NCI-H748 (cell line): ENCODE results near the gene C18orf63.
A peak's percentile ranks its signal among the peaks of the same experiment; 100 is the strongest.
"Not testable (repeated sequence)": the region's sequence is repeated elsewhere in the genome, so short reads cannot be mapped to it uniquely, and the experiment has no call there.

Experiments used
- DNase-seq: peaks from one replicate; lab custom pipeline; 2025; ENCODE audit not compliant: unreplicated experiment; lab: John Stamatoyannopoulos, UW

Gene C18orf63

DNA sequence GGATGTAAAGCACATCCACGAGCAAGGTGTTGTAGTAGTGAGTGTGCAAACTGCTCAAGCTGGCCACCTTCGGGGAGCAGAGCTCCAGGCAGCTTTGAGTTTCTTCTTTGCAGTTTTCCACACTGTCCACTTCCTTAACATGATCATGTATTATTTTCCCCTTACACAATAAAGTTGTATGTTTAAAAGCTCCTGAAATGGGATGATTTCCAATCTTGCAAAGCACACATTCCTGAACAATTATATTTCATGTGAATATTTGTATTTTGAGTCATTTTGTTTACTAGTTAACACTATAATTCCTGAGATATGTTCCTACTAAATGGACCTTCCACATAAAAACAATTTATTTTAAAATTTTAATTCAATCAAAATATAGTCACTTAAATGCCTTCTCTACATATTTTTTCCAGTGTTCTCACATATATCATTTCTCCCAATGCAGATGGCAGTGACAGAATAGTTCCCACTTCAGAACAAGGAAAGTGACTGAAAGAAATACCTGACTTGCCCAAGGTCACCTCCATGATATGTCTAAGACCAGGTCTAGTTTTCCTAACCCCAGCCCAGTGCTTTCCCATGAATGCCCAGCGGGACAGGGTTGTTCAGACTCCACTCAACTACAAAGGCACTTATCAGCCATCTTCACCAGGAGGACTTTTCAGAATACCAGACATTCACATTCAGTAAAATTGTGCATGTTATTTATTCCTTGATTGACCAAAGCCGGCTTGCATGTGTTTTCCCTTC is 29.4 kb upstream of the C18orf63 start:
- DNase-seq: no peak

DNA sequence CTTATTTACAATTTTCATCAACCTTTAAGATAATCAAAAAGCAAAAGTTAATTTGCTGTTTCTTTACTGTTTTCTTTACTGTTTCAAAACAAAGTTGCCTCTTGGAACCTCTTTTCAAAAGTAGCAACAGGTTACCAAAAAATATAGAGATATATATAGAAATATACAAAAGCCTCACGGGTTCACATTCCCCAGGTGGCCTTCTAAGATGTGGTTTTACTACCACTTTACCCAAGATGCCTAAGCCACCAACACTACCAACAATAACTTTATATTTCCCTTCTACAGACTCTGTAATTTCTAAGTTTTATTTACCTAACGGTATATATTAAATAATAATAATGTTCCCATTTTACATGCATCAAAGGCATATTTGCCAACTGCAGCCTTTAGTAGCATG is 28.8 kb upstream of the C18orf63 start:
- DNase-seq: no peak

- peak; percentile 77 for DNase-seq
These were observed 27.6 kb upstream of the C18orf63 start for GRCh38 chr18:74288041-74288440.

DNA sequence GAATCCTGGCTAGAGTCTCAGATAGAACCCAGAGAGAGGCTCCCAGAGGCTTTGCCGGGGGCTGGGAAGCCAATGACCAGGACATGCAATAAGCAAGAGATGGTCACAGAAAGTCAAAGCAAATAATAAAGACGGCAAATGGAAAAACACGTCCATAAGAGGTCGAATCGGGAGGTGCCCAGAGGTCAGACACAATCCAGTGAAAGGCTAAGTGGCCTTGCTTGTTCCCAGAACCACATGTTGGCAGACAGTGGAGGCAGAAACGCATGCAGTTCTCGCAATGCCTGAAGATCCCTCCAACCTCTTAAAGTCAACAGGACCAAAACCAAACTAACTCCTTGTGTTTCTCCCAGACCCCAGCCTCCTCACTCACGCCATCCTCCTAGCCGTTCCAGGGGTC is 26.9 kb upstream of the C18orf63 start:
- DNase-seq: peak; percentile 8

DNA sequence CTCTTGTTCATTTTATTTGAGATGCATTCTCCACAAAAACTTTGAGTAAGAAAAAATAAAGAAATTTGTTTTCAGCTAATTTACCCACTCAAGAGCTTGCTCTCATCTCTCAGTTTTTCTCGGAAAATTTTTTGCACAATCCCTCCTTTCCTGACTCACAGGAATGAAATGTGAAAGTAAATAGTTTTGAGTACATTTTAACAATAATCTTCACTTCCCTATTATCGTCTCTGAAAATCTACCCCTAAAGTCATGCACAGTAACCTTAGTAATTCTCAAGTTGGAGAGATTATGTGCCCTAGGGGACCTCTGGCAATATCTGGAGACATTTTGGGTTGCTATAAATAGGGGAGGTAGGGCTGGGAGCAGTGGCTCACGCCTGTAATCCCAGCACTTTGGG is 26.5 kb upstream of the C18orf63 start:
- no peak for DNase-seq

GRCh38 chr18:74290021-74290420 is 25.6 kb upstream of the C18orf63 start:
- no peak for DNase-seq

DNA sequence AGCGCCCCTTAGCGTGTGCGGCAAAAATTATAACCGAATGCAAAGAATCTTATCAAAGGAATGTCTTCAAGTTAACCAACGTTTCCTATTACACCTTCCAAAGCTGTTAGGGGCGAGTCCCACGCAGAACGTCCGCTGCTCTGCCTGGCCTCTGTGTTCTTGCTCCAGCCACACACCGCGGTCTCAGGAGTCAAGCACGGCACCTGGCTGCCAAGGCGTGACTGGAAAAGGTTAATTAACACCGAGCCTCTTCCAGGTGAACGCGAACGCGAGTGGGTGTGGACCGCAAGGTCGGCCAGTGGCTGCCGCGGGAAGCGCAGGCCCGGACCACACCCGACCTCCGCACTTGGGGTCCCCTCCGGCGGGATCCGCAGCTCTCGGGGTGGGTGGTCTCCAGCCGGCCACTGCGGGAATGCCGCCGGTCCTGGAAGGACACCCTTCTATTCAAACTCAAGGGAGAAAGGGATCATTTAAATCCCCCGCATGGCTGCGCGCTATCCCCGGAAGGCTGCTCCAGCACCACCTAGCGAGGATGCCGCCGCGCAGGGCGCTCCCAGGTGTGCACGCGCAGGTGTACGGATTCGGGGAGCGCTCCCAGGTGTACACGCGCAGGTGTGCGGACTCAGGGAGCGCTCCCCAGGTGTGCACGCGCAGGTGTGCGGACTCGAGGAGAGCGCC is 24.7 kb upstream of the C18orf63 start:
- peak; percentile 92 for DNase-seq

DNA sequence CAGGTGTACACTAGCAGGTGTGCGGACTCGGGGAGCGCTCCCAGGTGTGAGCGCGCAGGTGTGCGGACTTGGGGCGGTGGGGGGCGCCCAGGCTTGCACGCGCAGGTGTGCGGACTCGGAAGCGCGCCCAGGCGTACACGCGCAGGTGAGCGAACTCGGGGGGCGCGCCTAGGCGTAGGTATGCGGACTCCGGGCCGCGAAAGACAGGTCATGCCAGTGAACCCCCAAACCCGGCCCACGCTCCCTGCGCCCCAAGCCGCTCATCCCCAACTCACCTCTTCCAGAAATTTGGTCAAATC is 24.2 kb upstream of the C18orf63 start:
- no peak for DNase-seq

- peak; percentile 98 for DNase-seq
These were observed 23.7 kb upstream of the C18orf63 start, which contains the start of gene CYB5A for GRCh38 chr18:74291771-74292540. Gene CYB5A, minus strand, starts transcription at chr18:74291963. Its CDS starts 88 bp downstream, at chr18:74291875.

- DNase-seq: no peak
These were observed 23.1 kb upstream of the C18orf63 start for GRCh38 chr18:74292541-74292858.

DNA sequence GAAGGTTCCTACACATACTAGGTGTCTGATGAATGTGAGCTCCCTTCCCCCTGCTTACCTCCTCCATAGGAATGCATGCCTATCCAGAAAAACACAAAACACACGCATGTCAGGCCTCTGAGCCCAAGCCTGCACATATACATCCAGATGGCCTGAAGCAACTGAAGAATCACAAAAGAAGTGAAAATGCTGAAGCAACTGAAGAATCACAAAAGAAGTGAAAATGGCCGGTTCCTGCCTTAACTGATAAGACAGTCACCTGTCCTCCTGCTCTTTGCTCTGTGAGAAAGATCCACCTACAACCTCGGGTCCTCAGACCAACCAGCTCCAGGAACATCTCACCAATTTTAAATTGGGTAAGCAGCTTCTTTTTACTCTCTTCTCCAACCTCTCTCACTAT is 22.7 kb upstream of the C18orf63 start:
- not testable (repeated sequence) for DNase-seq

DNA sequence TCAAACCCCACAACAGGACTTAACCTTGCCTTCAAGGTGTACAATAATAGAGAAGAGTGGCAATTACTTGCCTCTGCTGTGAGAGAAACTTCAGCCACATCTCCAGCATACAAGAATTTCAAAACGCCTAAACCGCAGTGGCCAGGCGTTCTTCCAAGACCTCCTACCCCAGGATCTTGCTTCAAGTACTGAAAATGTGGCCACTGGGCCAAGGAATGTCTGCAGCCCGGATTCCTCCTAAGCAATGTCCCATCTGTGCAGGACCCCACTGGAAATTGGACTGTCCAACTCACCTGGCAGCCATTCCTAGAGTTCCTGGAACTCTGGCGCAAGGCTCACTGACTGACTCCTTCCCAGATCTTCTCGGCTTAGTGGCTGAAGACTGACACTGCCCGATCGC is 21.1 kb upstream of the C18orf63 start:
- no peak for DNase-seq

GRCh38 chr18:74299162-74299561 is 16.5 kb upstream of the C18orf63 start:
- no peak for DNase-seq

DNA sequence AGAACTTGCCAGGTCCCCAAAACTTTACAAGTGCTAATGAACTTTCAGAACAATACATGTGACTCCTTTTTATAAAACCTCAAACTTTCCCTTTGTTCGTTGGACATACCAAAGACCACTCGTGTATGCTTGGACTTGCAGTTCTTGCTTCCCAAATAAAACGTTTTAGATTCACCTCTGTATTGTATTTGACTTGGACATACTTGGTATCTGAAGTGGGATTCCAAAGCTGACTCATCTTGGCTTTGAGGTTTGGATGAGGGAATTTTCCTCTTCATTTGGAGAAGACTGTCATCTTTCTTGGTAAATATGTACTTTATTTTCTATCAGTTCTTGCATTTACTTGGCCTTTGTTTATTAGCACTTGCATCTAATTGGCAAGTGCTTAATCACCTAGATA is 15.9 kb upstream of the C18orf63 start:
- DNase-seq: no peak

DNA sequence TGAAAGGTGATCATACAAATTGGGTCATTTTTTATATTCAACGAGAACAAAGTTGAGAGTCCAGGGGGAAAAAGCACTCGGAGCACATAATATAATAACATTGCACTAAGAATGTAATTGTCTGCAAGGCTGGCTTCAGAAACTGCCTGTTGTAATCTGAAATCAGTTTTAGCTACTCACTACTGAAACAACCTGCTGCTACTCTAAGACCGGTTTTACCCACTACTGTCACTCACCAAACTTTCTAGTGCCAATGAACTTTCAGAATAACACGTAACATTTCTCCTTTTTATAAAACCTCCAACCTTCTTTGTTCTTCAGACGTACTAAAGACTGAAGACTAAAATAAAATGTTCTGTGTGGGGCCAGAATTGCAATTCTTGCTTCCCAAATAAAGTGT is 12.3 kb upstream of the C18orf63 start:
- DNase-seq: no peak

GRCh38 chr18:74303936-74304335 is 11.7 kb upstream of the C18orf63 start:
- no peak for DNase-seq

- DNase-seq: peak; percentile 26
These were observed 5.2 kb upstream of the C18orf63 start for GRCh38 chr18:74310411-74310810.

DNA sequence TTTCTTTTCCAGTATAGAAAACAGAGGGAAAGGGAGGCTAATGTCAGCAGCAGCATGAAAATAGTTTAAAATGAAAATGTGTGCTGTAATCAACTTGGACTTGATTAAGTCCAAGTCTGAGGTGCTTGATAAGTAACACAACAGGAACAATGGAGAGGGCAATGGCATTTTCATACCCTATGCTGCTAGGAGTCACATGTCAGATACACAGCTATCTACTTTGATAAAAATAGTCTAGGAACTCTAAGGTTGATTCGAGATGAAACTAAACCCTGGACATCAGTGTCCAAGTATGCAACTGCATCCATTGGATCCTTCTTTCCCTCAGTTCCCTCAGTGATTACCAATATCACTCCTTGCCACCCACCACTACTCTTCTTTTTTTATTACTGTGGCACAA is 4.6 kb upstream of the C18orf63 start:
- DNase-seq: no peak

GRCh38 chr18:74314759-74315463 is 728 bp upstream of the C18orf63 start:
- no peak for DNase-seq

GRCh38 chr18:74316257-74317170 is 875 bp downstream of the C18orf63 start:
- DNase-seq: no peak

DNA sequence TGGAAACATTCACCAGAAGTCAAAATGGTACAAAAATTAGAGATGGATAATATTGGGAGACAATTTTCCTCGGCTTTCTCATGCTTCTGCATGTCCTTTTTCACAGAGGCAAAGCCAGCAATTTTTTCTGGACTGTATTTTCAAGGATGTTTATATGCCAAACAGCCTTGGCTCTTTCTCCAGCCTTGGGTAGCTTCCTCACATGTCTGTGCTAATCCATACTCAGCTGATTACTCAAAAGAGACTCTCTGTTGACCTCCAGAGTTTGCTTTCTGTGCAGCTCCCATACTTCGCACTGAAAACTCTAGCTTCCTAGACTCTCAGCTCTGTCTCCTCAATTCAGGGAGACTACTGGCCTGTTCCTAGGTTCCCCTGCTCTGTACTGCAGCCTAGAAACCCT is 10.6 kb downstream of the C18orf63 start:
- no peak for DNase-seq
